HPDE6-E6E7 (cell line): ENCODE results near the gene CCDC183.
"Not testable (repeated sequence)": the region's sequence is repeated elsewhere in the genome, so short reads cannot be mapped to it uniquely, and the experiment has no call there.

Experiments
- DNase-seq: peaks from one replicate; pipeline ENCODE4 v3.0.0; 2011; ENCODE audit warnings: missing footprints; ENCODE audit errors: extremely low spot score

Gene CCDC183

GRCh38 chr9:136838314-136839228 is 42.4 kb downstream of the CCDC183 start:
- no peak for DNase-seq

- no peak for DNase-seq
Measured at GRCh38 chr9:136839229-136840139, 43.3 kb downstream of the CCDC183 start.

DNA sequence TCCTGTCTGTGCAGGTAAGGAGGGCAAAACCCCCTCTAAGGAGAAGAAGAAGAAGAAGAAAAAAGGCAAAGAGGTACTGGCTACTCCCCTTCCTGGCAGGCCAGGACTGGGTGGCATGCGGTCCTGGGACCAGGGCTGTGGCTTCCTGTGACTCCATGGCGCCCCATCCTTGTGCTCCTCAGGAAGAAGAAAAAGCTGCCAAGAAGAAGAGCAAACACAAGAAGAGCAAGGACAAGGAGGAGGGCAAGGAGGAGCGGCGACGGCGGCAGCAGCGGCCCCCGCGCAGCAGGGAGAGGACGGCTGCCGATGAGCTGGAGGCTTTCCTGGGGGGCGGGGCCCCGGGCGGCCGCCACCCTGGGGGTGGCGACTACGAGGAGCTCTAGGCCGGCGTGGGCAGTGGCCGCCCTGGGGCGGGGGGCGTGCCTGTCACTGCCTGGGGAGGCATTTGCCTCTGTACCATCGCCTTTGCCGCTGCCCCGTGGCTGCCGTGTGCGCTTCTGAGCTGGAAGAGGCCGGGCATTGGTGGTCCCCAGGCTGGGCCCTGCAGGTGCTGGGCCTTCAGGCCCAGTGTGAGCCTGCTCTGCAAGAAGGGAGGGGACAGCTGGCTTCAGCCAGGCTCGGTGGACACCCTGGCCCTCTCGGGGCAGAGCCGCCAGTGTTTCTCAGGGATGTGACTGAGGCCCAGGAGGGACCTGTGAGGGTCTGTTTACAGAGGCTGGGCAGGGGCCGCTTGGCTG is 44.2 kb downstream of the CCDC183 start:
- no peak for DNase-seq

DNA sequence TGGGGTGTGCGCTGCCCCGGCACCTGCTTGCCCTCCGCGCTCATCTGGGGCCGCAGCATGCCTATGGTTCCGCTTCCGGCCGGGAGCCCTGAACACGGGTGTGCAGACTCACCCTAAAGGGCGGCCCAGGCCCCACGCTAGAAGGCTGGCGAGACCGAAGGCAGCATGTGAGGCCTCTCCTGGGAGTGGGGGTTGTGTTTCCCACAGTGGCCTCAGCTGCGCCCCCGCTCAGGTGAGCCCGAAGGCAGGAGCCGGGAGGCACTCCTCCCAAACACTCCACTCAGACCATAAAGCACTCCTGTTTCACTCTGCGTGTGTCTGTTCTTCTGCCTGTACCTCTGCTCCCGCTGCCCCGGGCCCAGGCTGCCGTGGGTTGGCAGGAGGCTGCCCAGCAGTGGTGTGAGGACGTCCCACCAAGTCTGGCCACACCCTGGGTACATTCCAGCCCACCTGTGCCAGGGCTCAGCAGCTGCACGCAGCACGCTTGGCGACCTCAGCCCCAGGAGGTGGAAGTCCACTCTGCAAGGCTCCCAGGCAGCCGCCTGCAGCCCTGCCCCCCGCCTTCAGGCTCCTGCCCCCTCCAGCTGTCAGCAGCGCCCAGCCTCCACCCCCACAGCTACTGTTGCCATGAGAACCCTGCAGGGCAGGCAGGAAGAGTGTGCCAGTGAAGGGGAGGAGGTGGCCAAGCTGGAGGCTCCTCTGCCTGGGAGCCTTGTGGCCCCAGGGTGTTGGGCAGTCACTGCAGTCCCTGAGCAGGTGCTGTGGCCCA is 44.9 kb downstream of the CCDC183 start:
- DNase-seq: no peak

- not testable (repeated sequence) for DNase-seq
Measured at GRCh38 chr9:136841646-136842379, 45.7 kb downstream of the CCDC183 start.

DNA sequence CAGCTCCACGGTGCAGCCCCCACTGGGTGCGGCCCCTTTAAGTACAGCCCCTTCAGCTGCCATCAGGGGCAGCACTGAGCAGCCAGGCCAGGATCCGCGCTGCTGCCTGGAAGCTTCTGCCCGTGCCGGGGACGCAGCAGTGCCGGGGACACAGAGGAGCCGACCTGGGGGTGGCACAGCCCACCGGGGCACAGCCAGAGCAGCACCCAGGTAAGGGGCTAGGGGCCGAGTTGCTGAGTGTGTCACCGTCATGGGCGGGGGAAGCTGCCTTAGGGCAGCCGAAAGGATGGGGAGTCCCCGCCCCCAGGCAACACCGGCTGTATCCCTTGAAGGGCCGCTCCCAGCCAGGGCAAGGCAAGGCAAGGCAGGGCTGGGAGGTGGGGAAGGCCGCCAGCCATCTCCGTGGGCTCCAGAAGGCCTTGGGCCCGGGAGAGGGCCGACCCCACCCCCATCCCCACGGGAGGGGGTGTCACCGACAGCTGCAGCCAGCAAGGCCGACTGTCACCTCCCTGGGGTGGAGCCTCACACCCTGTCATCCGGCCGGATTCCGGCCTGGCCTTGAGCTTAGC is 46.3 kb downstream of the CCDC183 start, which contains the start of gene AJM1:
TSS of gene AJM1 (plus strand) at position 99 of the 569 bp plus-strand sequence. CDS start 1,937 bp downstream, outside the sequence.
- DNase-seq: peak; percentile 61

DNA sequence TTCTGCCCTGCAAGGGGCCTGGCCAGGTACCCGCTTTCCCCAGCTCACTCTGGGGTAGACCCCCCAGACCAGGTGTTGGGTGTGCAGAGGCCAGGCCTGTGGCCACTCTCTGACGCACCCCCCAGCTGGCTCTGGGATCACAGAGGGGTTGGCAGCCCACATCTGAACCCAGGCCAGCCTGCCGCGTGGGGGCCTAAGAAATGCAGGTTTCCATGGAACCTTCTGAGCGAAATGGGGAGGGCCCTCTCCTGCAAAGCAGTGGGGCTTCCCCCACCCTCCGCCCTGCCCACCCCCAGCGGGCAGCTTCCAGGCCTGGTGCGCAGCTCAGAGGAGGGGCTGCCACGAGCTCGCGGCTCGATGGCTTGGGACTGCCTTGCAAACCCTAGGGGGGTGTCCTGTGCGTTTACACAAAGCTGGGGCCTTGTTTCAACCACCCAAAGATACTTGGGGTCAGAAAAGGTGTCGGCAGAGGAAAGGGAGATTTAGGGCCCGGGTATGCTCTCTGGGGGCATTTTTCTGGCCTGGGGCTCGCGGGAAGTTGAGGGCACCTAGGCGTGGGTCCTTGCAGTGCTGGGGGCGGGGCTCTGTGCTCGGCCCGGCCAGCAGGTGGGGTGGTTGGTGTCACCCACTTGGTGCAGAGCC is 47.1 kb downstream of the CCDC183 start:
- not testable (repeated sequence) for DNase-seq

DNA sequence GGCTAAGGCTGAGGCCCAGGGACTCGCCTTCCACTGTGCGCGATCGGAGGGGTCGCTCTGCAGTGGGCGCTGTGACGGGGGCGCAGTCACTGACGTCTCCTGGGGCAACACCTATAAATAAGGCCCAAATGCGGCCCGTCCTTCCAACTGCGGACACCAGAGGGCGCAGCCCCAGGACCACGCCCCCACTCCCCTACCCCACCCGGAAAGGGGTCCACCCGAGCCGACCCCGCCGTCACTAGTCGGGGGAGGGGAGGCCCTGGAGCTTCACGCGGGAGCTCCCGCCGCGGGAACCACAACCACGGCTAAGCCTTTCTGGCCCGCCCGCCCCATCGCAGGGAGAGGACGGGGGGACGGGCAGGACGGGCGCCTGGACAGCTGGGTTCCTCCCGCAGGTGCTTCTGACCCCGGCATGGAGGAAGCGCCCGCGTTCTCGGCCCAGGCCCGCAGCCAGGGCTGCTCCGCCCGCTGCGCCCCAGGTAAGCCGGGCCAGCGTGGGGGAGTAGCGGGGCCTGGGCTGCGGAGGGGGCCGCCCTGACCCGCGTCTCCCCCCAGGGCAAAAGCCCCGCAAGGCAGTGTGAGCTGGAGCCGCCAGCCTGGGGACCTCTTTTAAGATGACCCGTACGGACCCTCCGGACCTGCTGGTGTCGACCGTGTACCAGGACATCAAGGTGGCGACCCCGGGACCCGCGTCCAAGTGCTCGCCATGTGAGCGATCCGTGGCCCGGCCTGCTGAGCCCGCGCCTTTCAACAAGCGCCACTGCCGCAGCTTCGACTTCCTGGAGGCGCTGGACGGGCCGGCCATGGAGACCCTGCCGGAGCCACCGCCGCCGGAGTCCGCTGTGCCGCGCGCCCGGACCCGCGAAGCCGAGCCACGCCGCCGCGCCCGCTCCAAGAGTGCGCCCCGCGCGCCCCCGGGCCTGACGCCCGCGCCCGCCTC is 47.9 kb downstream of the CCDC183 start:
- DNase-seq: not testable (repeated sequence)

DNA sequence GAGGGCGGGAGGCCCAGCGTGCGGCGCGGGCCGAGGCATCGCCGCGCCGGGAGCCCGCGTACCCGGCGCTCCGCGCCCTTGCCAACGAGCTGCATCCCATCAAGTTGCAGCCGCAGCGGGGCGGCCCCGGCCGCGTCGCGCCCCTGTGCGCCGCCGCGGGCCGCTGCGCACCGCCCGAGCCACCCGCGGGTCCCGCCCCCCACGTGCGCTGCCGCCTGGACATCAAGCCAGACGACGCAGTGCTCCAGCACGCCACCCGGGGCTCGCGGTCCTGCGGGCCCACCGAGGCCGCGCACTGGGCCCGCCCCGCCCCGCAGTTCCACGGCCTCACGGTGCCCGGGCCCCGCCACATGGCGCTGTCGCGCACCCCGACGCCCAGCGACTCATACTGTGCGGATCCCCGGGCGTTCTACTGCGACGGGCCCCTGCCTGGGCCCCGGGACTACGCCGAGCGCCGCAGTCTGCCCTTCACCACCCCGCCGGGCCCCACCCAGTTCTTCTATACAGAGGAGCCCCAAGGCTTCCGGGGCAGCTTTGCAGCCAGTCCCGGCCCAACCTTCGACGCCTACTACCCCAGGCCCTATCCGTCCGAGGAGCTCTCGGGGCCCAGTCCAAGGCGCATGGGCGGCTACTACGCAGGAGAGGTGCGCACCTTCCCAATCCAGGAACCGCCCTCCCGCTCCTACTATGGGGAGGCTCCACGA is 48.8 kb downstream of the CCDC183 start:
- DNase-seq: no peak

DNA sequence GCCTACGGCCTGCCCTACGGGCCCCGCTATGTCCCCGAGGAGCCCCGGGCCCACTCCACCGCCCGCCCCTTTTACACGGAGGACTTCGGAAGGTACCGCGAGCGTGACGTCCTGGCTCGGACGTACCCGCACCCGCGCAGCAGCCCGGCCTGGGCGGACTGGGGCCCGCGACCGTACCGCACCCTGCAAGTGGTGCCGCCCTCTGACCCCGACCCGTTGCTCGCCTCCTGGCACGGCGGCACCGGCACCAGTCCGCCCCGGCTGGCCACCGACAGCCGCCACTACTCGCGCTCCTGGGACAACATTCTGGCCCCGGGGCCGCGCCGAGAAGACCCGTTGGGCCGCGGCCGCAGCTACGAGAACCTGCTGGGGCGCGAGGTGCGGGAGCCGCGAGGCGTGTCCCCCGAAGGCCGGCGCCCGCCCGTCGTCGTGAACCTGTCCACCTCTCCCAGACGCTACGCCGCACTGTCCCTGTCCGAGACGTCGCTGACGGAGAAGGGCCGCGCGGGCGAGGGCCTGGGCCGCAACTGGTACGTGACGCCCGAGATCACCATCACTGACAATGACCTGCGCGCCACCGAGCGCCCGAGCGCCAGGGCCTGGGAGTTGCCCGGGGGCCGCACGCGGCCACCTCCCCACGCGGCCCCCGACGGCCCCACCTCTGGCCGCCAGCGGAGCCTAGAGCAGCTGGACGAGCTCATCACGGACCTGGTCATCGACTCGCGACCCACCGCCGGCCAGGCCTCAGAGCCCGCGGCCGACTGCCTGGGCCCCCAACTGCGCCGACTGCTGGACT is 49.5 kb downstream of the CCDC183 start:
- DNase-seq: no peak

GRCh38 chr9:136846376-136847087 is 50.4 kb downstream of the CCDC183 start:
- no peak for DNase-seq

DNA sequence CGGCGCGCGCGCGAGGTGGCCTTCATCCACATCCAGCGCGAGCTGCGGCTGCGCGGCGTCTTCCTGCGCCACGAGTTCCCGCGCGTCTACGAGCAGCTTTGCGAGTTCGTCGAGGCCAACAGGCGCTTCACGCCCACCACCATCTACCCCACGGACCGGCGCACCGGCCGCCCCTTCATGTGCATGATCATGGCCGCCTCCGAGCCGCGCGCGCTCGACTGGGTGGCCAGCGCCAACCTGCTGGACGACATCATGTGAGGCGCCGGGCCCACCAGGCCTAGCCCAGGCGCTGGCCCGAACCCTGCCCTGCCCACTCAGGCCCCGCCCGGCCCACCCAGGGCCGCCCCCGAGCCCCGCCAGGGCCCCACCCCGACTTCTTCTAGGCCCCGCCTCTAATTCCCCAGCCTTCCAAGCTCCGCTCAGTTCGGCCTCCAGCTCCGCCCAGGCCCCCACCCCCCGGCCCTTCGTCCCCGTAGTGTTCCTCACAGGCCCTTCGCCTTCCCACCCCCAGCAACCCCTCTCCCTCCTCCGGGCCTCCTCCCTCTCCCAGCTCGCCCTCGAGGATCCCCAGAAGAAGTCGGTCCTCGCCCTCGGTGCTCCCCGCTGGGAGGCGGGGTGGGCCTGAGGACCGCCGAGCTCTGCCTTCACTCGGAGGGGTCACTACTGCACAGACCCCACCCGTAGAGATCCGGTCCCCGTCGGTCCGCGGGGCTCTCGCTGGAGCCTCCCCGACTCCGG is 51.1 kb downstream of the CCDC183 start:
- DNase-seq: no peak

- peak; percentile 67 for DNase-seq
Measured at GRCh38 chr9:136847826-136848392, 51.8 kb downstream of the CCDC183 start.

- peak; percentile 23 for DNase-seq
Measured at GRCh38 chr9:136848393-136849037, 52.4 kb downstream of the CCDC183 start.
